K562 (cell line): ENCODE results near the gene MTHFR. TPM values are rescaled to one million over a fixed set of nuclear protein-coding genes. Genes with fewer than 3 reads are reported as not detected.
A peak's percentile ranks its signal among the peaks of the same experiment; 100 is the strongest.

Source experiments
- HMG20B ChIP-seq: fragments of 250-450 bp; sonication (Bioruptor Pico); IDR thresholded peaks from 2 replicates; pipeline ENCODE4 v1.5.0; 2021; ENCODE audit warnings: mild to moderate bottlenecking
- ZNF318 ChIP-seq, 2 experiments: fragments of 450-650 bp; IDR thresholded peaks; 2 replicates each; pipeline ENCODE4 v1.6.1; 2016; ENCODE audit warnings: mild to moderate bottlenecking in 2 of 2, borderline replicate concordance in 1 of 2, low read depth in 1 of 2, moderate library complexity in 1 of 2
- polyA plus RNA-seq, 8 experiments: library from polyadenylated mRNA; depleted of rRNA in 4 of 8; stranded (reverse) in 5 of 8; unstranded in 3 of 8; fragments of >200 nt; fragmentation: Nextera tagmentation in 2 of 8; fragmentation: Illumina TruSeq in 1 of 8; extraction: Ambion mirVana in 2 of 8; extraction: Trizol in 1 of 8; gene quantifications; 2 replicates each; pipeline versions ENCODE4 v1.2.1 to v1.2.3, GENCODE V29; 2011 to 2014; ENCODE audit warnings: inconsistent platforms in 1 of 8, missing spikeins in 1 of 8
- total RNA-seq, 7 experiments: library from RNA; depleted of rRNA in 6 of 7; stranded (reverse); fragments of >200 nt in 6 of 7; fragmentation: Illumina TruSeq in 2 of 7; extraction: Trizol in 2 of 7; gene quantifications; 2 replicates each; pipeline versions ENCODE4 v1.2.1 to v1.2.3, GENCODE V29; 2011 to 2021; ENCODE audit warnings: low replicate concordance in 1 of 7

MTHFR gene
- total and polyA plus RNA-seq, 9 of the 15 experiments (the other 6 are each of a cell fraction or from before 2014, with no cell fraction given) = 5.0 to 104 (median 62.6) TPM

- TF ChIP-seq ZNF318 (IDR thresholded peaks at IDR 0.05; ENCODE audit: borderline replicate concordance in 1 of 2, low read depth in 1 of 2) = peak in 1 of 2 experiments; percentile 30; a peak in 1 of 4 replicates
- TF ChIP-seq HMG20B (CRISPR knock-in tag) = peak; percentile 11; the same call in 1 of the 2 replicates
These were observed 1.7 kb downstream of the MTHFR start (continued) for GRCh38 chr1:11803924-11804665.
